Inflammatory macrophage treated with lipopolysaccharide for 1 hour (primary cell): Measurements from ENCODE around the gene MMP7.
"Not testable (repeated sequence)": the region's sequence is repeated elsewhere in the genome, so short reads cannot be mapped to it uniquely, and the experiment has no call there.

Experiments used
- DNase-seq, 2 donors: peaks; one replicate each; pipeline ENCODE4 v3.0.0-alpha.2; 2020 to 2022

MMP7 gene

GRCh38 chr11:102538932-102539331 is 8.4 kb upstream of the MMP7 start:
- peak in 1 of 2 donors; percentile 52 for DNase-seq

GRCh38 chr11:102534261-102534872 is 3.8 kb upstream of the MMP7 start:
- DNase-seq, result no peak

- no peak for DNase-seq
These were observed 1.9 kb downstream of the MMP7 start for GRCh38 chr11:102528618-102529017.

- no peak for DNase-seq
These were observed 2.9 kb downstream of the MMP7 start for GRCh38 chr11:102527684-102528083.

- no peak for DNase-seq
These were observed 3.5 kb downstream of the MMP7 start for GRCh38 chr11:102527041-102527440.

- DNase-seq, result no peak
These were observed 6.7 kb downstream of the MMP7 start for GRCh38 chr11:102523887-102524286.

GRCh38 chr11:102523189-102523570 is 7.4 kb downstream of the MMP7 start:
- peak; percentile 35 to 81 for DNase-seq

- peak; percentile 42 to 70 for DNase-seq
These were observed 8.0 kb downstream of the MMP7 start for GRCh38 chr11:102522312-102523188.

- DNase-seq, result no peak
These were observed 9.4 kb downstream of the MMP7 start for GRCh38 chr11:102521121-102521520.

GRCh38 chr11:102520514-102520913 is 10.0 kb downstream of the MMP7 start:
- no peak for DNase-seq

GRCh38 chr11:102518296-102519094 is 12.1 kb downstream of the MMP7 start:
- DNase-seq, result no peak

- DNase-seq, result no peak
These were observed 12.9 kb downstream of the MMP7 start for GRCh38 chr11:102517670-102518069.

- no peak for DNase-seq
These were observed 14.4 kb downstream of the MMP7 start for GRCh38 chr11:102516179-102516578.

- no peak for DNase-seq
These were observed 16.7 kb downstream of the MMP7 start for GRCh38 chr11:102513869-102514268.

- no peak for DNase-seq
These were observed 20.0 kb downstream of the MMP7 start for GRCh38 chr11:102510439-102511135.

- DNase-seq, result not testable (repeated sequence)
These were observed 27.7 kb downstream of the MMP7 start for GRCh38 chr11:102502831-102503230.

- no peak for DNase-seq
These were observed 29.7 kb downstream of the MMP7 start for GRCh38 chr11:102500829-102501228.

- no peak for DNase-seq
These were observed 30.6 kb downstream of the MMP7 start for GRCh38 chr11:102499931-102500330.

GRCh38 chr11:102499151-102499550 is 31.4 kb downstream of the MMP7 start:
- no peak for DNase-seq

- DNase-seq, result no peak
These were observed 33.5 kb downstream of the MMP7 start for GRCh38 chr11:102497061-102497460.

GRCh38 chr11:102495161-102496042 is 35.1 kb downstream of the MMP7 start:
- peak; percentile 78 to 93 for DNase-seq

GRCh38 chr11:102494216-102494615 is 36.3 kb downstream of the MMP7 start:
- DNase-seq, result no peak
